ENCODE results near the gene MTOR.

The MTOR gene

DNA sequence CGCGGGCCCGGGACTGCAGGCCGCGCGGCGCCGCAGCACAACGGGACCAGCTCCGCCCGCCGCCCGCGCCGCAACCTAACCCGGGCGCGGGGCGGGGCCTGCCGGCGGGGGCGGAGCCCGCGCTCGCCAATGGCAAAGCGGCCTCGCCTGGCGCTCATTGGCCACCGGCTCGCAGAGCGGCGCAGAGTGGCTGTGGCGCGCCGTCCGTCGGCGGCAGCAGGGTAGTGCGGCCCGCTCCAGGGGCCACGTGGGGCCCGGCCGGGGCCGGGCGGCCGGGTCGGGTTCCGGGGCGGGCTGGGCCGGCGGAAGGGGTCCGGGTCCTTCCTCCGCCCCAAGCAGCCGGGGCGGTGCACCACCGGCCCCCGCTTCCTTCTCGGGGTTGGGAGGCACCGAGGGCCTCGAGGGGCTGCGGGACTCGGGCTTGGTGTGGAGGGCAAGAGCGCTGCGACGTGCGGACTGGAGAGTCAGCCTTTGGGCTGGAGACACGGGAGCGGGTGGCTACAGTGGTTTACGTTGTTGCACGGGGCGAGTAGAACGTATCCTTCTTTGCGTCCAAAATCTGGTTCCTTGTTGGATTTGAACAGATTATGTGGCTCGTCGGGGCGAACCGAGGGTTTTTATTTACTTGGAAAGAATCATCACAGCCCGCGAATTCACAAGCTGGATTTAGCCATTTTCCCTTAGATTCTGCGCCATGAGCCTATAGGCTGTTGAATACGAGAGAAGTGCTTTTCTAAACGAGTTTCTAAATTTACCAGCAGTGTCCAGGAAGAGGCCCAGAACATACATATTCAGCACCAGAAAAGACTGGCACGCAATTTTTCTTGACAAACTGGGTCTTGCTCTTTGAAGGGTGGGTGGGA lies 202.2 kb downstream of the MTOR start, which contains the start of gene SRM:
TSS of gene SRM (minus strand) at position 51 of the 863 bp plus-strand sequence. CDS start 75 bp downstream, outside the sequence.
- TF ChIP-seq FOXP2 (optimal IDR thresholded peaks at IDR 0.05; ENCODE audit: borderline replicate concordance, extremely low read depth, extremely low read length, insufficient read depth) (peak; percentile 11), TAF1 (IDR thresholded peaks at IDR 0.05; ENCODE audit: borderline replicate concordance, insufficient read depth, low read length) (0 out of 2 replicates have a peak, but pooled peaks have one; percentile 27), SIN3A (IDR thresholded peaks at IDR 0.05; ENCODE audit: borderline replicate concordance, insufficient read depth, low read length) (no peak), REST (IDR thresholded peaks at IDR 0.05; ENCODE audit: insufficient read depth in 1 of 2, low read depth in 2 of 2, low read length in 2 of 2) (peak in 1 of 2 experiments; percentile 44; a peak in 1 of 4 replicates), POLR2AphosphoS5 (IDR thresholded peaks at IDR 0.05; ENCODE audit: low read depth, low read length) (peak; percentile 77)

GRCh38 chr1:11059155-11059967 lies 203.0 kb downstream of the MTOR start:
- TF ChIP-seq FOXP2 (optimal IDR thresholded peaks at IDR 0.05; ENCODE audit: borderline replicate concordance, extremely low read depth, extremely low read length, insufficient read depth) = no peak
- no peak for TF ChIP-seq REST (IDR thresholded peaks at IDR 0.05; ENCODE audit: insufficient read depth in 1 of 2, low read depth in 2 of 2, low read length in 2 of 2)
- no peak for TF ChIP-seq TAF1 (IDR thresholded peaks at IDR 0.05; ENCODE audit: borderline replicate concordance, insufficient read depth, low read length)
- TF ChIP-seq SIN3A (IDR thresholded peaks at IDR 0.05; ENCODE audit: borderline replicate concordance, insufficient read depth, low read length) = no peak
- no peak for TF ChIP-seq POLR2AphosphoS5 (IDR thresholded peaks at IDR 0.05; ENCODE audit: low read depth, low read length)

- TF ChIP-seq POLR2AphosphoS5 (IDR thresholded peaks at IDR 0.05; ENCODE audit: low read depth, low read length) = no peak
- TF ChIP-seq REST (IDR thresholded peaks at IDR 0.05; ENCODE audit: insufficient read depth in 1 of 2, low read depth in 2 of 2, low read length in 2 of 2) = no peak
- TF ChIP-seq FOXP2 (optimal IDR thresholded peaks at IDR 0.05; ENCODE audit: borderline replicate concordance, extremely low read depth, extremely low read length, insufficient read depth) = no peak
- TF ChIP-seq SIN3A (IDR thresholded peaks at IDR 0.05; ENCODE audit: borderline replicate concordance, insufficient read depth, low read length) = no peak
- no peak for TF ChIP-seq TAF1 (IDR thresholded peaks at IDR 0.05; ENCODE audit: borderline replicate concordance, insufficient read depth, low read length)
Measured at GRCh38 chr1:11058595-11059154, 203.7 kb downstream of the MTOR start.

DNA sequence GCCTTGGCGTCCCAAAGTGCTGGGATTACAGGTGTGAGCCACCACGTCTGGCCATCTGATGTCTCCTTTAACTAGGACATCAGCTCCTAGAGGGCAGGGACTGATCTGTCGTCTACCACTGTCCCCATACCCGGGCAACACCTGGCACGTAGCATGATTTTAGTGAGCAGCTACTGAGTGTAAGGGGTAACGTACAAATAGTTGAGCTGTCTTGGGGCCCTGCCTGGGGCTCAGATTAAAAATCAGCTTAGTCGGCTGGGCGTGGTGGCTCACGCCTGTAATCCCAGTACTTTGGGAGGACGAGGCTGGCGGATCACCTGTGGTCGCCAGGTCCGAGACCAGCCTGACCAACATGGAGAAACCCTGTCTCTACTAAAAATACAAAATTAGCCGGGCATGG lies 204.3 kb downstream of the MTOR start:
- TF ChIP-seq FOXP2 (optimal IDR thresholded peaks at IDR 0.05; ENCODE audit: borderline replicate concordance, extremely low read depth, extremely low read length, insufficient read depth) (no peak), SIN3A (IDR thresholded peaks at IDR 0.05; ENCODE audit: borderline replicate concordance, insufficient read depth, low read length) (no peak), TAF1 (IDR thresholded peaks at IDR 0.05; ENCODE audit: borderline replicate concordance, insufficient read depth, low read length) (no peak), POLR2AphosphoS5 (IDR thresholded peaks at IDR 0.05; ENCODE audit: low read depth, low read length) (no peak), REST (IDR thresholded peaks at IDR 0.05; ENCODE audit: insufficient read depth in 1 of 2, low read depth in 2 of 2, low read length in 2 of 2) (no peak)

Data from PFSK-1 (cell line).